HG03064 (cell line): ENCODE data around the gene MRPS12.
"Not testable (repeated sequence)": the region's sequence is repeated elsewhere in the genome, so short reads cannot be mapped to it uniquely, and the experiment has no call there.

Experiments used
- ATAC-seq: cut with Tn5 transposase; IDR thresholded peaks from one replicate; pipeline ENCODE4 v1.9.1; 2021; ENCODE audit warnings: low read depth; ENCODE audit not compliant: unreplicated experiment

Gene MRPS12

DNA sequence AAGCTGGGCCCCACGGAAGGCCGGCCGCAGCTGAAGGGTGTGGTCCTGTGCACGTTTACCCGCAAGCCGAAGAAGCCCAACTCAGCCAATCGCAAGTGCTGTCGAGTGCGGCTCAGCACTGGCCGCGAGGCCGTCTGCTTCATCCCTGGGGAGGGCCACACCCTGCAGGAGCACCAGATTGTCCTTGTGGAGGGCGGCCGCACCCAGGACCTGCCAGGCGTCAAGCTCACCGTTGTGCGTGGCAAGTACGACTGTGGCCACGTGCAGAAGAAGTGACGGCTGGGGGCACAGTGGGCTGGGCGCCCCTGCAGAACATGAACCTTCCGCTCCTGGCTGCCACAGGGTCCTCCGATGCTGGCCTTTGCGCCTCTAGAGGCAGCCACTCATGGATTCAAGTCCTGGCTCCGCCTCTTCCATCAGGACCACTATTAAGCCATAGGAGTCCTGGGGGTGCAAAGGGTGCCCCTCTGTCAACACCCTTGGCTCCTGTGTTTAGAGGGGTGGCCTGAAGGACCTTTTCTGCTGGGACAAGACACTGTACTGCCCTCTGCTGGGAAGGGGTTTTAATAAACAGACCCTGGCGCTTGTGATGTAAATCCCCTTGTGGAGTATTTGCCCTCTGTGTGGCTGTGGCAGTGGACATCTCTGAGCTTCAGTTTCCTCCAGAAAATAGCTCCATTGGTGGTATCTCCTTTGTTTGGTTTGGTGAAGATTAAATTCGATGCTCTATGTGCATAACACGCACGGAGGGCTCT lies 1.9 kb downstream of the MRPS12 start:
- no peak for ATAC-seq

DNA sequence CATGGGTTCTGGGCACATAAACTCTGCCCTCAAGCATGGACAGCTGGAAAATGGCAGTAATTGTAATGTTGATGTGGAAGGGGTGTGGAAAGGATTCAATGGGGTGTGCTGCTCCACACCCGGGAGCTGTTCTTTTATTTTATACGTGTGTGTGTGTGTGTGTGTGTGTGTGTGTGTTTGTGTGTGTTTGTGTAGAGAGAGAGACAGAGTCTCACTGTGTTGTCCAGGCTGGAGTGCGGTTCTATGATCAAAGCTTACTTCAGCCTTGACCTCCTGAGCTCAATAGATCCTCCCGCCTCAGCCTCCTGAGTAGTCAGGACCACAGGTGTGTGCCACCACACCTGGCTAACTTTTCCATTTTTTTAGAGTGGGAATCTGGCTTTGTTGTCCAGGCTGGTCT lies 2.8 kb downstream of the MRPS12 start:
- ATAC-seq: no peak

DNA sequence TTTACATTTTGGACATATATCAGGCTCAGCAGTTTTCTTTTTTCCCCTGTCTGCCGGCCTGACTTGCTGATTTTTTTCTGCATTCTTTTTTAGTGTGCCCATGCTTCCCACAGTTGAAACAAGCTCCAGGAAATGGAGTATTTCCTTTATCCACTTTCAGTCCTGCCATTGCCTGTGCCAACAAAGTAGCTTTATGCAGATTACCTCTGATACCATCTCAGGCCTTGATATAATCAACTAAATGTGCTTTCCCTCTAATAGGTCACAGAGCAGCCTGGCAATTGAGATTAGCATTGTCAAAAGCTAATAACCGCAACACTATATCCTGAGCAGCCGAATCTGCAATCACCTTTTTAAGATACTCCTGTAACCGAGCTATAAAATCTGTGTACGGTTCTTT lies 9.2 kb downstream of the MRPS12 start:
- ATAC-seq: no peak

DNA sequence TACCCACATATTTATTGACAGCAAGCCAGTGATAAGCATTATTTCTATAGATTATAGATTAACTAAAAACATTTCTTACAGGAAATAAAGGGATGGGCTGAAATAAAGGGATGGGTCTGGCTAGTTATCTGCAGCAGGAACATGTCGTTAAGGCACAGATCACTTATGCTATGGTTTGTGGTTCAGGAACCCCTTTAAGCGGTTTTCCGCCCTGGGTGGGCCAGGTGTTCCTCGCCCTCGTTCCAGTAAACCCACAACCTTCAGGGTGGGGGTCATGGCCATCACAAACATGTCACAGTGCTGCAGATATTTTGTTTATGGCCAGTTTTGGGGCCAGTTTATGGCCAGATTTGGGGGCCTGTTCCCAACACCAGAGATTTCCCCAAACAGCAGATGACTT lies 10.7 kb downstream of the MRPS12 start:
- ATAC-seq: not testable (repeated sequence)

DNA sequence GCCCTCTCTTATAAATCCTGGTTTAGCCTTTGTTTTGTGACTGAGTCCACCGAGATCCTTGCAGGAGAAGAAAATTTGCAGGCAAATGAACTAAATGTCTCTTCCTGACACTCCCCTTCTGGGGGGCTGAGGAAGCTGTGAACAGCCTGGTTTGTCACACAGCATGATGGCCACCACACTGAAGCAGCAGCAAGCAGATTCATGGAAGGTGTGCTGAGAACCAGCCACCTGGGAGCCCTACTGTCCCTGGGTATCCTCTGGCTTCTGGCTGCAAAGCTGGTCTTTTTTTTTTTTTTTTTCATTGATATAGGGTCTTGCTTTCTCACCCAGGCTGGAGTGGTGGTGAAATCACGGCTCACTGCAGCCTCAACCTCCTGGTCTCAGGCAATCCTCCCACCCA lies 11.2 kb downstream of the MRPS12 start:
- ATAC-seq: no peak

DNA sequence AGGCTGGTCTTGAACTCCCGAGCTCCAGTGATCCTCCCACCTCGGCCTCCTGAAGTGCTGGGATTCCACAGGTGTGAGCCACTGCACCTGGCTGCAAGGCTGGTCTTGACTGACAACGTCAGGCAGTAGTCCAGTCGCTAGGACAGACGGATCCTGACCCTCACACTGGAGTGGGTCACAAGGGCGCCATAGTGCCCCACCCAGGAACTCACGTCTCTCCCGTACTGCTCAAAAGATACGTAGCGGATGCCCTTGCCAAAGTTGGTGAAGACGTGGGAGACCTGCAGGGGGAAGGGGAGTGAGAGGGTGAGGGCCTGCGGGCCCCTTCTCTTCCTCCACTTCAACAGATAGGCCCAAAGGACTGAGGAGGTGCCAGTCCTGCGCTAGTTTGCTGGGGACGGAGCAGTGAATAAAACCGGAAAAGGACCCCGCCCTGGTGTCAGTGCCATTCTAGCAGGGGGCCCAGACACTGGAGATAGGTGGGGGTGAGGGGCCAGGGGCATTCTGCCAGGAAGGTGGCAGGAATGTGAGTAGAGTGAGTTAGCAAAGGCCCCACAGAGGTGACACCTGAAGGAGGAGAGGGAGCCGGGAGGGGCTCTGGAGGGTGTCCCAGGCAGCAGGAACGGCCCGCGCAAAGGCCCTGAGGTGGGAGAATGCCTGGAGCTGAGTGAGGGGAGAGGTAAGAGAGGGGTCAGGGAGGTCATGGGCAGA lies 11.9 kb downstream of the MRPS12 start:
- no peak for ATAC-seq

DNA sequence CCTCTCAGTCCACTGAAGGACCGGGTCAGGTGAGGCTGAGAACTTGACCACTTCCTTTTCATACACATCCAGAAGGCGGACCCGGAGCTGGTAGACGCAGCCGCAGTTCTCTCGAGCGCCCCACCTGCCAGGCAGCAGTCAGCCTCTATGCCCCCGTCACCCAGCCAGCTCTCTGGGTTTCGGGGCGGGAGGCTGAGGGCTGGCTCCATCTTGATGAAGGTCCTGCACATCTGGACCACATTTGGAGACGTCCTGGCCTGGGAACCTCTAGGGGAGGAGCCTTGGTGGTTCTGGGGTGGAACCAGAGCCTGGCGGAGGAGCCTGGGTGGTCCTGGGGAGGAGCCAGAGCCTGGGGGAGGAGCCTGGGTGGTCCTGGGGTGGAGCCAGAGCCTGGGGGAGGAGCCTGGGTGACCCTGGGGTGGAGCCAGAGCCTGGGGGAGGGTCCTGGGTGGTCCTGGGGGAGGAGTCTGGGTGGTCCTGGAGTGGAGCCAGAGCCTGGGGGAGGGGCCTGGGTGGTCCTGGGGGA lies 14.3 kb downstream of the MRPS12 start:
- ATAC-seq: no peak

DNA sequence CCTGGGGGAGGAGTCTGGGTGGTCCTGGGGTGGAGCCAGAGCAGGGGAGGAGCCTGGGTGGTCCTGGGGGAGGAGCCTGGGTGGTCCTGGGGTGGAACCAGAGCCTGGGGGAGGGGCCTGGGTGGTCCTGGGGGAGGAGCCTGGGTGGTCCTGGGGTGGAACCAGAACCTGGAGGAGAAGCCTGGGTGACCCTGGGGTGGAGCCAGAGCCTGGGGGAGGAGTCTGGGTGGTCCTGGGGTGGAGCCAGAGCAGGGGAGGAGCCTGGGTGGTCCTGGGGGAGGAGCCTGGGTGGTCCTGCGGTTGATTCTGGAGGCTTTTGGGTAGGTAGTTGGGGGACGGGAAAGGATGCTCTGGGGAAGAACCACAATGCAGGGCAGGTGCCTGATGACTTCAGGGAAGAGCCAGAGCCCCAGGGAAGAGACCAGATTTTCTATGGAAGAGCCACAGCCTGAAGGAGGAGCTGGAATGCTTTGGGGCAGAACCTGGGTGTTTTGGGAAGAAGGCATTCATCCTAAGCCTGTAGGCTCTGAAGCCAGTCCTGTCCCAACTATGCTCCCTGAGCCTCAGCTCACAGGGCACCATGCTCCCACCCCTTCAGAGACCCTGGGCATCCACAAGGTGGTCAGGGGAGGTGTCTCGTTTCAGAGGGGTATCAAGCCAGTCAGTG lies 15.0 kb downstream of the MRPS12 start:
- ATAC-seq: no peak

DNA sequence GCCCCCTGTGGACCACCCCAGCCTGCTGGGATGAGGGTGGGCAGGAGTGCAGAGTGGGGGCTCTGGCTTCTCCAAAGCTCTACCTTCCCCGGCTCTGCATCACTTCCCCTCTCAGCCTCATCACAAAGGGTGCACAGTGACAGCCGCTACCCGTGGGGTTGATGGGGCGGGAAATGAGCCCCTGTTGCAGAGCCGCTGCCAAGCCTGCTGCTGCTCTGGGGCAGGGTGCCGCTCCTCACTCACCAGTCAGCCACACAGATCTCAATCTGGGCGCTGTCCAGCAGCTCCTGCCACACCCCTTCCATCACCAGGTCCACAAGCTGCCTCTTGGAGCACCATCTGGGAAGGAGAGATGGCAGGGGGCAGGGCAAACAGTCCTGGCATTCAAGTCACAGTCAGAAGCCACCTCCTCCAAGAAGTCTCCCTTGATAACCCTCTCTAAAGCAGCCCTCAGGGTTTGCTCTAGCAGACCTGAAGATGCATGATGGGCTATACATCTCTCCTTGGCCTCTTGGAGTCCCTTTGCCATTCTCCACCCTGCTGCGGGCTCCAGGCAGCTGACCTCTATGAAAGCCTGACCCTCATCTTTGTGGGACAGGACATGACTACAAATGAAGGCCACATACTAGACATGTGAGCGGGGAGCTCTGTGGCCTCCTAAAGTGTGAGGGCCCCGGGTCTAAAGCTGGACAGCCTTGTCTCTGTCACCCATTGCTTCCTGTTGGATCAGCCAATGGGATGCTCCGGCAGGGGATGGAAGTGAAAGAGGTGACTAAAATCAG lies 15.7 kb downstream of the MRPS12 start:
- ATAC-seq: no peak

DNA sequence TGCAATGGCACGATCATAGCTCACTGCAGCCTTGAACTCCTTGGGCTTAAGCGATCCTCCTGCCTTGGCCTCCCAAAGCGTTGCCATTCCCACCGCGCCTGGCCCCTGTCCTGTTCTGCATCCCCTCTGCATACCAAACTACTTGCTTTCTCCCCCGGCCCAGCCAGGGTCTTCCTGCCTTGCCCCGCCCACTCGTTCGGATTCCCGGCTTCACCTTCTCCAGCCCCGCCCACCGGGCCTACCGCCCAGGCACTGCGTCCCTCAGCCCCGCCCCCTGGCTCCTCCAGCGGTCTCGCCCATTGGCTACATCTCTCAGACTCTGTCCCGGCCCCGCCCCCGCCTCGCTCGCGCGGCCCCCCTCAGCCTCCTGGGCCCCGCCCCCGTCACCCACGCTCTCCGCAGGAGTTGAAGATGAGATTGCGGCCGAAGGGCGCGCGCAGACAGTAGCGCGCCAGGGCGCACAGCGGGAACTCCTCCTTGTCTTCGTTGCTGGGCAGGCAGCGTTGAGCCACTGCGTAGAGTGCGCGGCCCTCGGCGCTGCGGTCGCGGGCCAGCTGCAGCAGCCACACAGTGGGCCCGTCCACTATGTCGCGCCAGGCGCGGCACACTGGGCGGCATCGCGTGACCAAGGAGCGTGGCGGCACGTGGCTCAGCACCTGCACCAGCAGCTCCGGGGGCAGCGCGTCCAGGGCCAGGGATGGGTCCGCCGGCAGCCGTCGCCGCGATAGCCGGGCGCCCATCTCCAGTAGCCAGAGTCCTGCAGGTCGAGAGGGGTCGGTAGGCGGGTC lies 19.0 kb downstream of the MRPS12 start:
- ATAC-seq: no peak

DNA sequence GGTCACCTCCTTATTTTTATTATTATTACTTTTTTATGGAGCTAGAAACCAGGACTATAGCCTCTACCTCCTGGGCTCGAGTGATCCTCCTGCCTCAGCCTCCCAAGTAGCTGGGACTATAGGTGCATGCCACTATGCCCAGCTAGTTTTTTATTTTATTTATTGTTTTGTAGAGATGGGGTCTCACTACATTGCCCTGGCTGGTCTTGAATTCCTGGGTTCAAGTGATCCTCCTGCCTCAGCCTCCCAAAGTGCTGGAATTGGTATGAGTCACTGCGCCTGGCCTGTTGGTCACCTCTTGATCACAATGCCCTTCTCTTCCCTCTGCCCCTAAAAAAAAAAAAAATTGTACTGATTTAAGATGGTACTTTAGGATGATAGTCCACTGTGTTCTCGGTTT lies 20.4 kb downstream of the MRPS12 start:
- no peak for ATAC-seq

DNA sequence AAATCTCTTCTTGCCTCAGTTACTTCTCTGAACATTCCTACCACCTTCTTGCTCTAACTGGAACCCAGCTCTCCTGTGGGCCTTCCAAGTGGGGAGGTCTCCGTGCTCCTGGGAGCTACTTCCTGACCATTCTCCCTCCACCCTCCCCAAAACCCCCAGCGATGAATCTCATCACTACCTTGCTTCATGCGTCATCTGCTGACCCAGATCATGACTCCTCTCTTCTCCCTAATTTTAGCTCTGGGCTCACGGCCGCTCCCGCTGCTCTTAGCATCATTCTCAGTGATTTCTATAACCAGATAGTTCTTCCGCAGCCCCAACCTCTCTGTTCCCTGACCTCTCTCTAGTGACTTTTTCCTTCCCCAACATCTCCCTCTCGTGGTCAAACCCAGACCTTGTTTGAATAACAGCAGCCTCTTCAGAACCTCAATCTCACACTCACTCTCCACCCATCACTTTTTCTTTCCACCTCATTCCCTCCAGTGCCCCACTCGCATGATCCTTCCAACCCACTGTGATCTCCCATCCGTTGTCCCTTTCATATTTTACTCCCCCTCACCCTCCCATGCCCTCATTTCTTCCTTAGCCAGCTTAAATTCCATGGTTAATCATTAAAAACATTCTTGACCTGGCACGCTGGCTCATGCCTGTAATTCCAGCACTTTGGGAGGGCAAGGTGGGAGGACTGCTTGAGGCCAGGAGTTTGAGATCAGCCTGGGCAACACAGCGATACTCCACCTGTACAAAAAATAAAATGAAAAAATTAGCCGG lies 21.8 kb downstream of the MRPS12 start:
- no peak for ATAC-seq

DNA sequence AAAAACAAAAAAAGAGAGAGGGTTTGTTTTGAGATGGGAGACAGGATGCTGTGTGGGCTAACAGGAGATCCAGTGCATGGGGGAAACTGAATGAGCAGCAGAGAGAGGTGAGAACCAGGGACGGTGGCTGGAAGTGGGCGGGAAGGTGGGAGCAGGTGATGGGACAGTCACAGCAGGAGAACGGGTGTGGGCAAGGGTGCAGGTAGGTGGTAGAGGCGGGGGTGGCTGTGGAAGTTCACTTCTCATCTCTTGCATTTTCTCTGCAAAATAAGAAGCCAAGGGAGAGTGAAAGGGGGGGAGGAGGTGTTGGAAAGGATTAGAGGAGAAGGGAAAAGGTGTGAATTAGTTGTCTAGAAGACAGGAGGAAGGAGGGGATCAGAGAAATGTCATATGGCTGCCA lies 22.9 kb downstream of the MRPS12 start:
- no peak for ATAC-seq

DNA sequence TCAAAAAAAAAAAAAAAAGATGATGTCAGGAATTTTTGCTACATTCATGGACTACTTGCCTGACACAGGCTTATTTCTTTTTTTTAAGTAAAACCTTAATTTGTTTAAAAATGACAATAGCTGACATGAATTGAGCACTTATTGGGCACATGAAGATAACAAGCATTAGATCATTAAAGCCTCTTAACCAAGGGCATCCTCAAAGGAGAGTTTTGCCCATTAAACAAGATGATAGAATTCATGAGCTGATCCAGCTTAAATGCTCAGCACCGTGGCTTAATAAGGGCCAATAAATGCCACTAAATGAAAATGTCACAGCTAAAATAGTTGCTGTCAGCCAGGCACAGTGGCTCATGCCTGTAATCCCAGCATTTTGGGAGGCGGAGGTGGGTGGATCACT lies 25.5 kb downstream of the MRPS12 start:
- ATAC-seq: no peak

DNA sequence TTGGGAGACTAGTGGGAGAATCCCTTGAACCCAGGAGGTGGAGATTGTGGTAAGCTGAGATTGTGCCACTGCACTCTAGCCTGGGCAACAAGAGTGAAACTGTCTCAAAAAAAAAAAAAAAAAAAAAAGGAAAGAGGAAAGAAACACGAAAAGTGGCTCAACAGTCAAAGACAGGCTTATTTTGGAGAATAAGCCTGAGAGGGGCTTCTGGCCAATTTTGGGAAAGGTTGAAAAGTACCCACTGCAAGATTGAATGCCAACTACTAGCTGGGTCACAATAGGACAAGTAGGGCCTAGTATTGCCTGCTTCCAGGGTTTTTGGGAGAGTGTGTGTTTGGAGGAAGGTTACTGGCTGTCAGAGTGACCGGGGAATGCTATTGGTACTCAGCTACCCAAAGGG lies 27.6 kb downstream of the MRPS12 start:
- ATAC-seq: no peak

DNA sequence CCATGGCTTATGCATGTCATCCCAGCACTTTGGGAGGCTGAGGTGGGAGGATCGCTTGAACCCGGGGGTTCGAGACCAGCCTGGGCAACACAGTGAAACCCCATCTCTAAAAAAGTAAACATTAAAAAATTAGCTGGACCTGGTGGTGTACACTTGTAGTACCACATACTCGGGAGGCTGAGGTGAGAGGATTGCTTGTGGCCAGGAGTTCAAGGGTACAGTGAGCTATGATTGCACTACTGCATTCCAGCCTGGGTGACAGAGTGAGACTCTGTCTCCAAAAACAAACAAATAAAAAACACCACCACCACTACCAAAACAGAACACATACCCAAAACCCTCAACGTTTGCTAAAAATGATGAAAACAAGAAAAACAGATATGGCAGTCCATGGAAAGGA lies 28.9 kb downstream of the MRPS12 start:
- no peak for ATAC-seq

DNA sequence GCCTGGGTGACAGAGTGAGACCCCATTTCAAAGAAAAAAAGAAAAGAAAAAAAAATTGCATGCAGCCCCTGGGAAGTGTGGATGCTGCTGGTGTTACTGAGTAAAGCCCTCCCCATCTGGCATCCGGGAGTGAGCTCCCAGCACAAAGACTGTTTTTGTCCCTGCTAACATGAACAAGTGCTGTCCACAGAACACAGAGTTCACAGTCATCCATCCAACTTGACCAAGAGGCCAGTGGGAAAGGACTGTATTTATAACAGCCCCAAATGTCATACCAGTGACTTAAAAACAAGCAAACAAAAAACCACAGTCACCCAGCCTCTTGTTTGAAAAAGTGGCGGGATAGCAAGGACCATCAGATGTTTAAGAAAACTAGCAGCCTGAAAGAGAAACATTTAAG lies 34.0 kb downstream of the MRPS12 start:
- ATAC-seq: no peak

DNA sequence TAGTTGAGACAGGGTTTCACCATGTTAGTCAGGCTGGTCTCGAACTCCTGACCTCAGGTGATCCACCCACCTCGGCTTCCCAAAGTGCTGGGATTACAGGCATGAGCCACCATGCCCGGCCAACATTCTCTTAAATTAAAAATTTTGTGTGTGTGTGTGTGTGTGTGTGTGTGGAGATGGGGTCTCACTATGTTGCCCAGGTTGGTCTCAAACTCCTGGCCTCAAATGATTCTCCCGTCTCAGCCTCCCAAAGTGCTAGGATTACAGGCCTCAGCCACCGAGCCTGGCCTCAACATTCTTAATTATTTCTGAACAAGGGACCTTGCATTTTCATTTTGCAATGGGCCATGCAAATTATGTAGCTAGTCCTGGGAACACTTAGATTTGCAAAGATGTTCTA lies 35.4 kb downstream of the MRPS12 start:
- ATAC-seq: not testable (repeated sequence)
